Measurements from ENCODE around the gene ZDHHC11B. TPM values are rescaled to one million over a fixed set of nuclear protein-coding genes. Genes with fewer than 3 reads are reported as not detected.
"Not testable (repeated sequence)": the region's sequence is repeated elsewhere in the genome, so short reads cannot be mapped to it uniquely, and the experiment has no call there.

The ZDHHC11B gene
- total and polyA plus RNA-seq, 2 experiments from 2014 or later = 4.2 to 4.4 TPM

DNA sequence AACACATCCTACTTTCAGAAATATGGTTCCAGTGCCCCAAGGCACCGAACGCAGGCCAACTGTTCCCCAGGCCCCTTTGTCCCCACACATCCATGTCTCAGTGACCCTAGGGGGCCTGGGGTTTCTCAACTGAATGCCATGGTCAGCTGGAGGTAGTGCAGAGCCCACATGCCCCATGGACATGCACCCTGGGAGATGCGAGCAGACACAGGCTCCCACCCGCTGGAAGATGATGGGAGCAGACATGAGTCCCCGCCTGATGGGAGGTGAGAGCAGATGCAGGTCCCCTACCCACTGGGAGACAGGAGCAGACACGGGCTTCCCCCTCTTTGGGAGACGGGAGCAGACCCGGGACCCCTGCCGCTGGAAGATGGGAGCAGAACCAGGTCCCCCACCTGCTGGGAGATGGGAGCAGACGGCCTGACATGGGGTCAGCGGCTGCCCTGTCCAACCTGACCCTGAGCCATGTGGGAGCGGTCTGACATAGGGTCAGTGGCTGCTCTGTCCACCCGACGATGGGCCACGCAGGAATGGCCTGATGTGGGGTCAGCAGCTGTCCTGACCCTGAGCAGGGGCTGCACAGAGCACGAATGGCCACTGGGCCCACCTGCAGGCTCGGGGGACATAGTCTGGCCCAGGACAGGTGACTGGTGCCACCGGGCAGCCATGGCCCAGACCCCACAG lies 18.4 kb downstream of the ZDHHC11B start:
- Histone ChIP-seq H3K4me3 (no peak overlapping the region), H3K36me3 (no peaks in the 10 kb centered on the region), H3K4me1 (ENCODE audit: low read depth) (no peaks in the 10 kb centered on the region), H3K27ac (no peak overlapping the region), H3K9me3 (ENCODE audit: low read depth) (no peaks in the 10 kb centered on the region), H3K27me3 (no peaks in the 10 kb centered on the region)
- TF ChIP-seq, protein P1, sequence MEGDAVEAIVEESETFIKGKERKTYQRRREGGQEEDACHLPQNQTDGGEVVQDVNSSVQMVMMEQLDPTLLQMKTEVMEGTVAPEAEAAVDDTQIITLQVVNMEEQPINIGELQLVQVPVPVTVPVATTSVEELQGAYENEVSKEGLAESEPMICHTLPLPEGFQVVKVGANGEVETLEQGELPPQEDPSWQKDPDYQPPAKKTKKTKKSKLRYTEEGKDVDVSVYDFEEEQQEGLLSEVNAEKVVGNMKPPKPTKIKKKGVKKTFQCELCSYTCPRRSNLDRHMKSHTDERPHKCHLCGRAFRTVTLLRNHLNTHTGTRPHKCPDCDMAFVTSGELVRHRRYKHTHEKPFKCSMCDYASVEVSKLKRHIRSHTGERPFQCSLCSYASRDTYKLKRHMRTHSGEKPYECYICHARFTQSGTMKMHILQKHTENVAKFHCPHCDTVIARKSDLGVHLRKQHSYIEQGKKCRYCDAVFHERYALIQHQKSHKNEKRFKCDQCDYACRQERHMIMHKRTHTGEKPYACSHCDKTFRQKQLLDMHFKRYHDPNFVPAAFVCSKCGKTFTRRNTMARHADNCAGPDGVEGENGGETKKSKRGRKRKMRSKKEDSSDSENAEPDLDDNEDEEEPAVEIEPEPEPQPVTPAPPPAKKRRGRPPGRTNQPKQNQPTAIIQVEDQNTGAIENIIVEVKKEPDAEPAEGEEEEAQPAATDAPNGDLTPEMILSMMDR (IDR thresholded peaks at IDR 0.05; ENCODE audit: low read depth, low read length) = no peak
- DNase-seq (ENCODE audit: low read depth in 1 of 2, low spot score in 1 of 2) = no peak

DNA sequence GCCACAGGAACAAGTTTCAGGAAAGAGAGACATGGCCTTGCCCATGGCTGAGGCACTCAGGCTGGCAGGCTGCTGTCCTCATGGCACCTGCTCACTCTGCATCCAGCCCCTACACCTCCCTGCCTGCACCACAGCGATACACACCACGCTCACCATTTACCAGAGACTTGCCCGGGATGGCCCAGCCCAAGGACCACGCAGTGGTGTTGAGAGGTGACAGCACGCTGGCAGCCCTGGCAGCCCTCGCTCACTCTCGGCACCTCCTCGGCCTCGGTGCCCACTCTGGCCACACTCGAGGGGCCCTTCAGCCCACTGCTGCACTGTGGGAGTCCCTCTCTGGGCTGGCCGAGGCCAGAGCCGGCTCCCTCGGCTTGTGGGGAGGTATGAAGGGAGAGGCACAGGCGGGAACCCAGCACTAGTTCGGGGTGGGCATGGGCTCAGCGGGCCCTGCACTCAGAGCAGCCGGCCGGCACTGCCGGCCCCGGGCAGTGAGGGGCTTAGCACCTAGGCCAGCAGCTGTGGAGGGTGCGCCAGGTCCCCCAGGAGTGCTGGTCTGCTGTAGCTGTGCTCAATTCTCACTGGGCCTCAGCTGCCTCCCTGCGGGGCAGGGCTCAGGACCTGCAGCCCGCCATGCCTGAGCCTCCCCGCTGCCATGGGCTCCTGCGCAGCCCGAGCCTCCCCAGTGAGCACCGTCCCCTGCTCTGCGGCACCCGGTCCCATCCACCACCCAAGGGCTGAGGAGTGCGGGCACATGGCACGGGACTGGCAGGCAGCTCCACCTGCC lies 20.3 kb downstream of the ZDHHC11B start:
- no peak overlapping the region for H3K27ac ChIP-seq
- no peaks in the 10 kb centered on the region for H3K4me1 ChIP-seq (ENCODE audit: low read depth)
- H3K27me3 ChIP-seq = no peaks in the 10 kb centered on the region
- no peak overlapping the region for H3K4me3 ChIP-seq
- TF ChIP-seq, protein P1 (IDR thresholded peaks at IDR 0.05; ENCODE audit: low read depth, low read length) = no peak
- H3K36me3 ChIP-seq = no peaks in the 10 kb centered on the region
- no peak for DNase-seq (ENCODE audit: low read depth in 1 of 2, low spot score in 1 of 2)
- no peaks in the 10 kb centered on the region for H3K9me3 ChIP-seq (ENCODE audit: low read depth)

DNA sequence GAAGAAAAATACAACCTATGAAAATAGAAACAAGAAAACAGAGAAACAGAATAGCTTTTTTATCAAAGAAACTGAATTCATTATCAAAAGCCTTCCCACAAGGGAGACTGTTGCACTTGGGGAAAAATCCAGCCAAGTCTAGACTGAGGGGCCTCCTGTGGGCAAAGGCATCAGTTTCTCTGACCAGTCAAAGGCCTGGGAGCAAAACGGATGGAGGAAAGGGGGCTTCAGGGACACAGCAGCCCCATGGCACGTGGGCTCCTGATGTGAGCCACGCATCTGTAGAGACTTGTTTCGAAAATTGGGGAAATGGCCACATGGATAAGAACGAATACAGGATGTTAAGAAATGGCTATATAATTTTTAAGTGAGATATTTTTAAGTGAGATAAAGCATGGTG lies 21.1 kb downstream of the ZDHHC11B start:
- TF ChIP-seq, protein P1 (IDR thresholded peaks at IDR 0.05; ENCODE audit: low read depth, low read length) = no peak
- no peaks in the 10 kb centered on the region for H3K9me3 ChIP-seq (ENCODE audit: low read depth)
- no peak for DNase-seq (ENCODE audit: low read depth in 1 of 2, low spot score in 1 of 2)
- no peak overlapping the region for H3K27ac ChIP-seq
- H3K4me3 ChIP-seq = no peak overlapping the region
- no peaks in the 10 kb centered on the region for H3K36me3 ChIP-seq
- no peaks in the 10 kb centered on the region for H3K27me3 ChIP-seq
- no peaks in the 10 kb centered on the region for H3K4me1 ChIP-seq (ENCODE audit: low read depth)

DNA sequence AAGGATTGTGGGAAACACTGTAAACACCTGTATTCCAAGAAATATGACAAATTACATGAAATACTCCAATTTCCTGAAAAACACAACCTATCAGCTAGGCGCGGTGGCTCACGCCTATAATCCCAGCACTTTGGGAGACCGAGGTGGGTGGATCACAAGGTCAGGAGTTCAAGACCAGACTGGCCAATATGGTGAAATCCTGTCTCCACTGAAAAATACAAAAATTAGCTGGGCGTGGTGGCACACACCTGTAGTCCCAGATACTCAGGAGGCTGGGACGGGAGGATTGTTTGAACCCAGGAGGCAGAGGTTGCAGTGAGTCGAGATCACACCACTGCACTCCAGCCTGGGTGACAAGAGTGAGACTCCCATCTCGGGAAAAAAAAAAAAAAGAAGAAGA lies 21.5 kb downstream of the ZDHHC11B start:
- H3K27ac ChIP-seq; H3K36me3 ChIP-seq; H3K4me3 ChIP-seq; H3K4me1 ChIP-seq (ENCODE audit: low read depth); H3K9me3 ChIP-seq (ENCODE audit: low read depth); DNase-seq (ENCODE audit: low read depth in 1 of 2, low spot score in 1 of 2); H3K27me3 ChIP-seq: not testable (repeated sequence)

DNA sequence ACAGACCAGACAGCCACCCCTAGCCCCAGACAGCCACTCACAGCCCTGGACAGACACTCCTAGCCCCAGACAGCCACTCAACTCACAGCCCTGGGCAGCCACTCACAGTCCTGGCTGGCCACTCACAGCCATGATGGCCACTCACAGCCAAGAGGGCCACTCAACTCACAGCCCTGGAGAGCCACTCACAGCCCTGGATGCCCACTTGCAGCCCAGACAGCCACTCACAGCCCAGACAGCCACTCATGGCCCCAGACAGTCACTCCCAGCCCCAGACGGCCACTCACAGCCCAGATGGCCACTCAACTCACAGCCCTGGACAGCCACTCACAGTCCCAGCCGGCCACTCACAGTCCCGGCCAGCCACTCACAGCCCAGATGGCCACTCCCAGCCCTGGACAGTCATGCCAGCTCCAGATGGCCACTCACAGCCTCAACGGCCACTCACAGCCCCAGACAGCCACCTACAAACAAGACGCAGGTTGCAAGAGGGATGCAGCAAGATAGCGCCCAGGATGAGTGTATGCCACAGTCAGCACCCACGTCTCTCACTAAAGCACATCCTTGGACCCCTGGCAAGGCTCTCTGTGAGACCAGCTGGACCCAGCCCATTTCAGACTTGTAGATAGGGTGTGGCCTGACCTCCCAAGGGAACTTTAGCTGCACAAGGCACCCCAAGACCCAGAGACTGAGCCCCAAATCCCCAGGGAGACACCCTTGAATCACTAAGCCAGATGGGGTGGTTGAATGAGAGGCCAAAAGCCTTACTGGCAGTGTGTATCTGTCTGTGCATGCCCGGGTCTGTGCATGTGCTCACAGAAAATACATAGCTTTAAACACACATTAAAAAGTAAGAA lies 22.4 kb downstream of the ZDHHC11B start:
- TF ChIP-seq, protein P1 (IDR thresholded peaks at IDR 0.05; ENCODE audit: low read depth, low read length) = no peak
- Histone ChIP-seq H3K9me3 (ENCODE audit: low read depth) (no peaks in the 10 kb centered on the region), H3K27me3 (no peaks in the 10 kb centered on the region), H3K4me1 (ENCODE audit: low read depth) (no peaks in the 10 kb centered on the region), H3K27ac (no peak overlapping the region), H3K36me3 (no peaks in the 10 kb centered on the region), H3K4me3 (no peak overlapping the region)
- no peak for DNase-seq (ENCODE audit: low read depth in 1 of 2, low spot score in 1 of 2)
